ENCODE data around the gene PPP6R3.

- no peak for TF ChIP-seq POLR2AphosphoS5 (IDR thresholded peaks at IDR 0.05; ENCODE audit: low read depth, low read length)
- no peak for TF ChIP-seq FOXP2 (optimal IDR thresholded peaks at IDR 0.05; ENCODE audit: borderline replicate concordance, extremely low read depth, extremely low read length, insufficient read depth)
- TF ChIP-seq, protein P1, sequence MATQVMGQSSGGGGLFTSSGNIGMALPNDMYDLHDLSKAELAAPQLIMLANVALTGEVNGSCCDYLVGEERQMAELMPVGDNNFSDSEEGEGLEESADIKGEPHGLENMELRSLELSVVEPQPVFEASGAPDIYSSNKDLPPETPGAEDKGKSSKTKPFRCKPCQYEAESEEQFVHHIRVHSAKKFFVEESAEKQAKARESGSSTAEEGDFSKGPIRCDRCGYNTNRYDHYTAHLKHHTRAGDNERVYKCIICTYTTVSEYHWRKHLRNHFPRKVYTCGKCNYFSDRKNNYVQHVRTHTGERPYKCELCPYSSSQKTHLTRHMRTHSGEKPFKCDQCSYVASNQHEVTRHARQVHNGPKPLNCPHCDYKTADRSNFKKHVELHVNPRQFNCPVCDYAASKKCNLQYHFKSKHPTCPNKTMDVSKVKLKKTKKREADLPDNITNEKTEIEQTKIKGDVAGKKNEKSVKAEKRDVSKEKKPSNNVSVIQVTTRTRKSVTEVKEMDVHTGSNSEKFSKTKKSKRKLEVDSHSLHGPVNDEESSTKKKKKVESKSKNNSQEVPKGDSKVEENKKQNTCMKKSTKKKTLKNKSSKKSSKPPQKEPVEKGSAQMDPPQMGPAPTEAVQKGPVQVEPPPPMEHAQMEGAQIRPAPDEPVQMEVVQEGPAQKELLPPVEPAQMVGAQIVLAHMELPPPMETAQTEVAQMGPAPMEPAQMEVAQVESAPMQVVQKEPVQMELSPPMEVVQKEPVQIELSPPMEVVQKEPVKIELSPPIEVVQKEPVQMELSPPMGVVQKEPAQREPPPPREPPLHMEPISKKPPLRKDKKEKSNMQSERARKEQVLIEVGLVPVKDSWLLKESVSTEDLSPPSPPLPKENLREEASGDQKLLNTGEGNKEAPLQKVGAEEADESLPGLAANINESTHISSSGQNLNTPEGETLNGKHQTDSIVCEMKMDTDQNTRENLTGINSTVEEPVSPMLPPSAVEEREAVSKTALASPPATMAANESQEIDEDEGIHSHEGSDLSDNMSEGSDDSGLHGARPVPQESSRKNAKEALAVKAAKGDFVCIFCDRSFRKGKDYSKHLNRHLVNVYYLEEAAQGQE (IDR thresholded peaks at IDR 0.05; ENCODE audit: insufficient read depth in 1 of 2, low read depth in 2 of 2, low read length in 2 of 2): no peak
Measured at GRCh38 chr11:68535098-68535497, 74.5 kb downstream of the PPP6R3 start.
